ENCODE results near the gene OSBPL3.

GRCh38 chr7:24917510-24918239 lies 62.3 kb downstream of the OSBPL3 start:
- TF ChIP-seq CTCF (IDR thresholded peaks at IDR 0.05): no peak
- TF ChIP-seq POLR2A (IDR thresholded peaks at IDR 0.05): no peak

All from uterus (tissue), 2 donors.